ENCODE measurements around the gene UBE2G1. TPM values are rescaled to one million over a fixed set of nuclear protein-coding genes. Genes with fewer than 3 reads are reported as not detected.

Gene UBE2G1
- total RNA-seq, 1 experiment from 2014 or later = 49.7 TPM

DNA sequence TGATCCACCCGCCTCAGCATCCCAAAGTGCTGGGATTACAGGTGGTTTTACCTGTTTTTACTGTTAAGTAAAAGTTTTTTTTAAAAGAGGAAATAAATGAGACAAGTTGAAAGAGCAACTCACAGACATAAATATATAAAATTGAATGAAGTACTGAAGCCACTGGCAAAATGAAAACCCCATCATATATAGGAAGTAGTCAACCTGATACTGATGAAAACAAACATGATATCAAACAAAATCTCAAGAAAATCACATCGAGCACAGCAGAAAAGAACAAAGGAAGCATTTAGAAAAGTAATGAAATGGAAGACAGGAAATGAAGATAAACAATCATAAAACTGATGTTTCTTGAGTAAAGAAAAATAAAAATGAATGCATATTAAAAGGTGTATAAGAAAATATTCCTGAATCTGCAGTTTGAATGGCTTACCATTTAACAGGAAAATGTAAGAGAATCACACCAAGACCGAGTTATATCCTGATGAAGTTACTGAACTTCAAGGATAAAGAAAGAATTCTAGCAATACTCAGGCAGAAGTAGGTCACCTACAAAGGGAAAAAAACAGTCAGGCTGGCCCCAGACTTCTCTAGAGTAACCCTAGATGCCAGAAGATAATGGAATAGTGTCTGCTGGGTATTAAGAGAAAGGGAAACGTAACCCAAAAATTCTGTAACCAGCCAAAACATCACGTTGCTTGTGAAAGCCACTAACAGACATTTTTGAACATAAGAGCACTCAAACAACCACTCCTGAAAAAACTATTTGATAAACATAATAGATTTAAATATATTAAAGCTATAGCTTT lies 31.5 kb downstream of the UBE2G1 start:
- no peak for DNase-seq (ENCODE audit: low read depth)

DNA sequence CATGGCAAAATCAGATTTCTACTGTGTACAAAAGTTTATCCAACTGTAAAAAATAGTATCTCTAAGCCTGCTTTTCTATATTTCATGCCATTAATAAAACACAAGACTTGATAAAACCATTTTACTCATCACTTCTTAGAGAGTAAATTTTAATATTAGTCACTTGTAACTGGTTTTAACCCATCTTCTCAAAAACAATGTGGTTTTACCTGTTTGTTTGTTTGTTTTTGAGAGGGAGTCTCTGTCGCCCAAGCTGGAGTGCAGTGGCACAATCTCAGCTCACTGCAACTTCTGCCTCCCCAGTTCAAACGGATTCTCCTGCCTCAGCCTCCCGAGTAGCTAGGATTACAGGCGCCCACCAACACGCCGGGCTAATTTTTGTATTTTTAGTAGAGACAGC lies 32.1 kb downstream of the UBE2G1 start:
- no peak for DNase-seq (ENCODE audit: low read depth)

DNA sequence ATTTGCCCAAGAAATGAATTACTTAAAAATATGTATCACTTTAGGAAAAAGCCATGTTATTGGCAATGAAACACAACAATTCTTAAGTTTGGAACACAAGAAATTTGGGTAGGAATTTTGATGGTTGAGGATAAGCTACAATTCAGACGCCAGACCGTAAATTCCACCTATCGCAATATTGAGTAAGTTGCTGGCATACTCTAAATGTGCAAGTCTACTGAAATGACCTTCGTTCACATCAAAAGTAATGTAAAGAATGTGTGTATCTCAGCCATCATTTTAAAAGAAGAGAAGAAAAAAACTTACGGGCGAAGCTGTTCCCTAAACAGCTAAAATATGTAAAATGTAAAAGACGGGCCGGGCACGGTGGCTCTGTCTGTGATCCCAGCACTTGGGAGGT lies 33.4 kb downstream of the UBE2G1 start:
- no peak for DNase-seq (ENCODE audit: low read depth)

DNA sequence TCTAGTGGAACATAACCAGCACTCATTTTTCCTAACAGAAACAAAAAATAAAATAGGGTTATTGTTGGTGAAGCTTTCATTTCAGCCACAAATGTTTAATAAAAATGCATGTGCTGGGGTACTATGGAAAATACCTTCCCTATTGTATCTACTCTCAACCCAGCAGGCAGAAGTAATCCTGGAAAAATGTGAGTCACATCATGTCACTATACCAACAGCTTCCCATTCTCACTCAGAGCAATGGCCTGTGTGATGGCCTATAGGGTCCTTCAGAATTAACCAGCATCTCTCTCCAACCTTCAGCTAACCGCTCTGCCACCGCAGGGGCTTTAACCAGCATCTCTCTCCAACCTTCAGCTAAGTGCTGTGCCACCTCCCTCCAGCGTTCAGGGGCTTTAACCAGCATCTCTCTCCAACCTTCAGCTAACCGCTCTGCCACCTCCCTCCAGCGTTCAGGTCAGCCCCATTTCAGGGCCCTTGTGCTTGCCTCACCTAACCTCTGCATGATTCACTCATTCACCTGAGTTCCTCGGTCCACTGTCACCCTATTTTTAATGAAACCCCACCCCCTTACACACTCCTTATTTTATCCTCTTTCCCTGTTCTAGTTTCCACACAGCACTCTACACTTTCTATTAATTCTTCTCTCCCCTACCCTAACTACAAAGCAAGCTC lies 34.0 kb downstream of the UBE2G1 start:
- DNase-seq (ENCODE audit: low read depth) = no peak

DNA sequence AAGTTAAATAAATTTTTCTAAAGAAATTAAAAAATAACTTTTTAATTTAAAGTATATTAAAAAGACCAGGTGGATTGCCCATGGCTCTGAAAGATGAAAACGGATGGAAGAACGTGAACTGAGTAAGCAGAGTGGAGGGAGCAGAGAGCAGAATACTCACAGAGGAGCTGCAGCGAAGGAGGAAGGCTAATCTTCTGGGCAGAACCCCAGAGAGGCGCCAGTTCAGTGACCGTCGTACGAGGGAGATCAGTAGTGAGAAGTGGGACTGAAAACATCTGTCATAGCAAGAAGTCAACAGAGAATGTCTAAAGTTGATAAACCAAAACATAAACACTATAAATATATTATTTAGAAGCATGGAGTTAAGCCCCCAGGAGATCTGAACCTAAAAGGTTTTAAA lies 34.9 kb downstream of the UBE2G1 start:
- no peak for DNase-seq (ENCODE audit: low read depth)

DNA sequence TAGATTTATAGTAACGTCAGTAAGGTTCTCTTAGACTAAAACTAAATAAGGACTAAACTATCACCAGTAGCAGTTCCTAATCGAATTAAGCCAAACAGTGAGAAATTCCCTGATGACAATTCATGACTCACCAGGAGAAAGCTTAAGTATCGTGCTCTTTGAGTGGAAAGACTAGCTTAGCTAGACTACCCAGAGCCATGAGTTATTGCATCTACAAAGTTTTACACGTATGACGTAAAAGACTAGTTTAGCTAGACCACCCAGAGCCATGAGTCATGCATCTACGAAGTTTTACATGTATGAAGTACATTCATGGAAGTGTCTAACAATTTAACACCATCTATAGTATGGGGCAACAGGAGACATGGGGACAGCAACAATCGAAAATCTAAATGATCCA lies 36.6 kb downstream of the UBE2G1 start:
- DNase-seq (ENCODE audit: low read depth) = peak; percentile 91

DNA sequence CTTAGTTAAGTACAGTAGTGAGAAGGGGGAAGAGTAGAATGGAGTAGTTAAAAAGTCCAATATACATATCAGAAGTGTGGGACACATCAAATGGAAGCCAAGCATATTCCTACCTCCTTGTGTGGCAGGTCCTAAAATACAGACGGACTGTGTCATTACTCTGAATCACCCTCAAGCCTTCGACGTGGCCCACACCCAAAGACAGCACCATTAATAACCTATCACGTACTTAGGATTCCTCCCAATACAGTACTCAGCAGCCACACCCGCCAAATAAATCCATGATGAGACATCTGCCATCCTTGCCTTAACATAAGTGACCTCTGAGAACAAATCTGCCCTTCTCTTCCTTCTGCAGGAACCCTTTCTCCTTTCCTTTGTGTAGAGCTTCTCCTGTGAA lies 38.9 kb downstream of the UBE2G1 start:
- DNase-seq (ENCODE audit: low read depth) = peak; percentile 75

DNA sequence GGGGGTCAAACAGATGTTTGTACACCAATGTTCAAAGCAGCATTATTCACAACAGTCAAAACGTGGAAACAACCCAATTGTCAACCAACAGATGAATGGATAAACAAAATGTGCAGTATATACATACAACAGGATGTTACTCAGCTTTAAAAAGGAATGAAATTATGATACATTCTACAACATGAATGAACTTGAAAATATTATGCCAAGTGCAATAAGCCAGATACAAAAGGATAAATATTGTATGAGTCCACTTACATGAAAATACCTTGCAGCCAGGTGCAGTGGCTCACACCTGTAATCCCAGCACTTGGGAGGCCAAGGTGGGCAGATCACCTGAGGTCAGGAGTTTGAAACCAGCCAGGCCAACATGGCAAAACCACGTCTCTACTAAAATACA lies 39.9 kb downstream of the UBE2G1 start:
- no peak for DNase-seq (ENCODE audit: low read depth)

DNA sequence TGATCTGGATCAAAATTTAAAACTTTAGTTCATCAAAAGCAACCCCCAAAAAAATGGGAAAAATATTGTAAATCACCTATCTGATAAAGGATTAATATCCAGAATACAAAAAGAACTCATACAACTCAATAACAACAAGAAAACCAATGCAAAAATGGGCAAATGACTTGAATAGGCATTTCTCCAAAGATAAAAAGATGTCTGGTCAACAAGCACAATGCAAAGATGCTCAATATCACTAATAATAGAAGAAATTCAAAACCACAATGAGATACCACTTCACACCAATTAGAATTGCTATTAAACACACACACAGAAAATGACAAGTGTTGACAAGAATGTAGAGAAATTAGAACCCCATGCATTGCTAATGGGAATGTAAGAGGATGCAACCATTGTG lies 40.4 kb downstream of the UBE2G1 start:
- DNase-seq (ENCODE audit: low read depth) = no peak

DNA sequence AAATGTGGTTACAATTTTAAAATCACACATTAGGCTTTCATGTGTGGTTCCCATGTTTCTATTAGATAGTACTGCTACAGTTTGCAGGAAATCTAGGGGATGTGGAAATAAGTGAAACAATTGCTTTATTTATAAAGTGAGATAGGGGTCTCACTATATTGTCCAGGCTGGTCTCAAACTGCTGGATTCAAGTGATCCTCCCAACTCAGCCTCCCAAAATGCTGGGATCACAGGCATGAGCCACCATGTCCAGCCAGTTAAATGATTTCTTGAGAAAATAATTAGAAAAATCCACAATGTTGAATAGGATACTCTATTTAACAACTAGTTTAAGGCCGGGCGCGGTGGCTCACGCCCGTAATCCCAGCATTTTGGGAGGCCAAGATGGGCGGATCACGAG lies 42.0 kb downstream of the UBE2G1 start:
- no peak for DNase-seq (ENCODE audit: low read depth)

DNA sequence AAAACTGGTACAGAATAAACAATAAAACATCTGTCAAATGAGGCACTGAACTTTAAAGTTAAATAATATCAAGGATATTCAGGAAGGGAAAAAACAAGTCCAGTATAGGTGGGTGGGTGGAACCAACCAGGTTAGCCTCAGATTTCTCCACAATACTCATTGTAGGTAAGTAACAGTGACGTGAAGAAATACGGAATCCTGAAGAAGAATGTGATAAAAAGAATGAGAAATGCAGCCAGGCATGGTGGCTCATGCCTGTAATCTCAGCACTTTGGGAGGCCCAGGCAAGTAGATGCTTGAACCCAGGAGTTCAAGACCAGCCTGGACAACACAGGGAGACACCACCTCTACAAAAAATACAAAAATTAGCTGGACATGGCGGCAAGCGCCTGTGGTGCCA lies 47.3 kb downstream of the UBE2G1 start:
- DNase-seq (ENCODE audit: low read depth) = no peak

DNA sequence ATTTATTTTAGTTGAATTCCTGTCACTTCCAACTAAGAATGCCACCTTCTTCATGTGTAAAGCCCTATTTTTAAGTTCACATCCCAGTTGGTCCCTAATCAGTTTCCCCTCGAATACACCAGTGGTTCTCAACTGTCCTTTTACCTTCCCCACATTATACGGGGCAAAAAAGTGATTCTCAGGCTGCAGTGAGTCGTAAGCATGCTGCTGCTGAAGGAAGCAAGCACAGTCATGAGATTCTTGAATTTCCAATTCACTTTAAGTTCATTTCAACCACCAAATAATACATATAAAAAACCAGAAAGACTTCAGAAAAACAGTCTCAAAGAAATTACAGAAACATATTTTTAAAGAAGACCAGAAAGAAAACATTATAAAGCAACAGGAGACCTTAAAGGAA lies 47.9 kb downstream of the UBE2G1 start:
- DNase-seq (ENCODE audit: low read depth) = peak; percentile 7

DNA sequence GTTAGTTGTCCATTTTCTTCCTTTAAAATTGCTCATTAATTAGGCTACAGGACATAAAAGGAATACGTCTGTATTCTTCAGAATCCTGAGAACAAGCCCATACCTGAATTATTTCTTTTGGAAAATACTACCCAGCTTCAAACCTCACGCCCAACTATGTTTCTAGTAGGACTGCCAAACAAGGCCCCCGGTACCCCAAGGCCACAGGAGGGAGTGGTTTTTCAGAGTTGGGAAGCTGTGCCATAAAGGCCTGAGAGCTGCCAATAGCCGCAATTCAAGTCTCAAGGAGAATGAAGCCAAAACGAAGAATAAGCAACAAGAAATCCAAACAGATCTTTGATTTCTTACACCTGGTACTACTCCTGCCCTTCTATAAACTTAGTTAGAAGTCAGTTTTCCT lies 48.3 kb downstream of the UBE2G1 start:
- no peak for DNase-seq (ENCODE audit: low read depth)

DNA sequence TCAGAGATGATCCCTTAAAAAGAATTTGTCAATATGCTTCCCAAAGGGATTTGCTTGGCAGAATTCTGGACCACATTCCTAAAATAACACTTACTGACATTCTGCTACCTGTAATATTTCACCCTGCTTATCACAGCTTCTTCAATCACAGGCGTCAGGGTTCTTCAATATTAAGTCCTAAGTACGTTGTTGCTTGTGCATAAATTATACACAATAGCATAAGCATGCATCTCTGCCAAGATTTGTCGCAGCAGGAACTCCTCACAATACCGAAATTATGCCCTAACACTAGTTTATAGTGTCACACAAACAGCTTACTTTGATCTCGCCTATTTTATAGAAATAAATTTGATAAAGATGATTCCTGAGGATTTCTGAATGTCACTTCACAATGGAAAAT lies 48.9 kb downstream of the UBE2G1 start:
- no peak for DNase-seq (ENCODE audit: low read depth)

DNA sequence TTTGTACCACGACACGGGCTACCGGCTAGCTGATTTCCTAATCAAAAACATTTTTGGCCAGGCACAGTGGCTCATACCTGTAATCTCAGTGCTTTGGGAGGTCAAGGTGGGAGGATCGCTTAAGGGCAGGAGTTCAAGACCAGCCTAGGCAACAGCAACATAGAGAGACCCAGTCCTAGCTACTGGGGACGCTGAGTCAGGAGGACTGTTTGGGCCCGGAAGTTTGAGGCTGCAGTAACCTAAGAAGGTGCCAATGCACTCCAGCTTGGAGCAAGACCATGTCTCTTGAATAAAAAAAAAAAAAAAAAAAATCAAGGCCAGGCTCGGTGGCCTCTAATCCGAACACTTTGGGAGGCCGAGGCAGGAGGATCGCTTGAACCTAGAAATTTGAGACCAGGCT lies 49.8 kb downstream of the UBE2G1 start:
- no peak for DNase-seq (ENCODE audit: low read depth)

DNA sequence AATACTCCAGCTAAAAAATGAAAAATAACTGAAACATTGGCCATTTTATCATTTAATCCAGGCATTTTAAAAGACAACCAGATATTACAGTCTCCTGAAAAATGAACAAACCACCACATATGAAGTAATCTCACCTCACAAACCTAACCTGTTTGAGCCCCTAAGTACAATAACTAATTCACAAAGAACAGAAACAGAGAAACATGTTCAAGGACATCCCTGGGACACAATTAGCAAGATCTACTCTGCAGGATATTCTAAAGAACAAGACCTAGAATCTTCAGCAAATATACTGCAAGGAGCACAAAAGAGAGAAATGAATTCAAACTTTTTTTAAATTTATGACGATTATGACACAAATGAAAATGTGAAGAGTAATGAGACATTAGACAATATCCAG lies 51.9 kb downstream of the UBE2G1 start:
- DNase-seq (ENCODE audit: low read depth) = no peak

DNA sequence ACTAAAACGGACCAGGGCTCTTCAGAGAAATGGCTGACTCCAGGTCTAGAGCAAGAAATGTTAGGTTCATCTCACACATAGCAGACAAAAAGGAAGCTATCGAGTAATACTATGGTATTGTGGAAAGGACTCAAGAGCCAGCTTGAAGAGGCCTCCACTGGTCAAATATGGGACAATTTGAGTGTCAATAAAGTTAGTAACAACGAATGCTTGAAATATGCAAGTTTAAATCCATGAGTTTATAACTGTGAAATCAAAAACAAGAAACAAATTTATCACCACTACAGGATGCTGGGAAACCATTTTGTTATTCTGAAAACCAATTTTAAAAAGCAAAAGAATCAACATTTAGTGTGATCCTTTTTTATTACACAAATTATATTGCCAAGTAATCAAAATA lies 52.3 kb downstream of the UBE2G1 start:
- DNase-seq (ENCODE audit: low read depth) = no peak

DNA sequence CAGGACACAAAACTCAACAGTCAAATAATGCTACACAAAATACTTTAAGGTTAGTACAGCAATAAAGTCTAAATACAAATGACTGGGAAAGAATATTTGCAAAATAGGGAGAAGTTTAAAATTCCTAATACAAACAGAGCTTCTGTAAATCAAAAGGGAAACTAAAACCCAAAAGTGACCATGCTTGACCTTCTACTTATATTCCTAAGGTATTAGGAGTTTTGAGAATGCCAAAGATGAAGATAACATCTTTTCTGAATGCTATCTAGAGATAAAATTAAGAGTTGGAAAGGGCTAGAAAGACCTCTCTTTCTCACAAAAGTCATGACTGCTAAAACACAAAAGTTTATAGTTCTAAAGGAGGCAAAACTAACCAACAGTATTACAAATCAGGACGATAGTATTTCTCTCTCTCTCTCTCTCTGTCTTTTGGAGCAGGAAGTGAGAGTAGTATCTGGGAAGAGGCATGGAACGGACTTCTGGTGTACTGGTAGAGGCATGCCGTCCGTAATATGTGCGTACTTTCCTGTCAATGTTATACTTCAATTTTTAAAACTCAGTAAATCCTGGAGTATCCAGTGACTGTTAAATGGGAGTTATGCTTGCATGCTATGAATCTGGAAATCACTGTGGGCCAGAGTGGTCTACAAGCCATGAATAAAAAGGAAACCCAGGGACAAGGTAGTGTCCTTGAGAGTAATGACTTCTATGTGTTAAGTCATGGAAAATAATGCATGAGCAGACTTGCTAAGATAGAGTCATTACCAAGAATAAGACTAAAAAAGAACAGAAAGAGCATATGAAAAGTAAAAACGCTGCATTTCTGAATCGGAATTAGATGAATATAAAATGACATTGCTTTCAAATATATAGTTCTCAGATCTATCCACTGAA lies 53.0 kb downstream of the UBE2G1 start:
- DNase-seq (ENCODE audit: low read depth) = no peak

DNA sequence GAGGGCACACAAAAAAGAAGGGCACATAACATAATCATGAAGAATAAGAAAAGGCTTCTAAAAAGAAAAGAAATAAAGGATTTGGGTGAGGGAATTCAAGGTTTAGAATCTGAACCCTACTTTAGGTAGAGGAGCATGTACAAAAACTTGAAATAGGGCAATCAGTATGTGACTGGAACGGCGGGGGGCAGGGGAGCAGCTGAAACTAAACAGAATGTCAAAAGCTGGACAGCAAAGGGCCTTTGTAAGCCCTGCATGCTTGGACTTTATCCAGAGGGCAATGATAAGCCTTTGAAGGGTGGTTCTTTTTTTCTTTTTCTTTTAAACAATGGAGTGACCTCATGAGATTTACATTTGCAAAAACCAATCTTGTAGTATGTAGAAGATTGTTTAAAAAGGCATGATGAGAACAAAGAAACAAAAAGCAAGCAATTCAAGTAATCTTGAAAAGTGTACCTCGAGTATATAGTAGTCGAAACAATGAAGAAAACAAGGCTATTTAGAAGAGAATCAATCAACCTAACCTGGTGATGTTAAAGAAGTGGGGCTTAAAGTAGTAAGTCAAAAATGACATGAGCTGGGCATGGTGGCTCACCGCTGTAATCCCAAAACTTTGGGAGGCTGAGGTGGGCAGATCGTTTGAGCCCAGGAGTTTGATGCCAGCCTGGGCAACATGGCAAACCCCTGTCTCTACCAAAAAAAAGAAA lies 56.0 kb downstream of the UBE2G1 start:
- DNase-seq (ENCODE audit: low read depth) = no peak

DNA sequence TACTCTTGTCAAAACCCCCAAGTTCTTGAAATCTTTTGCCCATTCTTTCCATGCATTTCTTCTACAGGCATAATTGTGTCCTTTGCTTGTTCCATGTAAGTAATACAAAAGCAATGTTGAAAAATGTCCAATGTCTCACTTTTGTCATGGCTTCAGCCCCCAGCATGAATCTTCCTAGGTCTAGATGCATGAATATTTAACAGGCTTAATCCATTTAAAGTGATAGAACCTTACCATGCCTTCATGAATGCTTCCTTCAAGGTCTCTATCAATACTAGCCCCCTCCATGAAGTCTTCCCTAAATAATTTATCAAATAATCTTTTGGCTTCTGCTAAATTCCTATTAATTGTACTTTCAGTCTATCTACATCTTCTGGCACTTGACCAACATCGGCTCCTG lies 56.6 kb downstream of the UBE2G1 start:
- no peak for DNase-seq (ENCODE audit: low read depth)

DNA sequence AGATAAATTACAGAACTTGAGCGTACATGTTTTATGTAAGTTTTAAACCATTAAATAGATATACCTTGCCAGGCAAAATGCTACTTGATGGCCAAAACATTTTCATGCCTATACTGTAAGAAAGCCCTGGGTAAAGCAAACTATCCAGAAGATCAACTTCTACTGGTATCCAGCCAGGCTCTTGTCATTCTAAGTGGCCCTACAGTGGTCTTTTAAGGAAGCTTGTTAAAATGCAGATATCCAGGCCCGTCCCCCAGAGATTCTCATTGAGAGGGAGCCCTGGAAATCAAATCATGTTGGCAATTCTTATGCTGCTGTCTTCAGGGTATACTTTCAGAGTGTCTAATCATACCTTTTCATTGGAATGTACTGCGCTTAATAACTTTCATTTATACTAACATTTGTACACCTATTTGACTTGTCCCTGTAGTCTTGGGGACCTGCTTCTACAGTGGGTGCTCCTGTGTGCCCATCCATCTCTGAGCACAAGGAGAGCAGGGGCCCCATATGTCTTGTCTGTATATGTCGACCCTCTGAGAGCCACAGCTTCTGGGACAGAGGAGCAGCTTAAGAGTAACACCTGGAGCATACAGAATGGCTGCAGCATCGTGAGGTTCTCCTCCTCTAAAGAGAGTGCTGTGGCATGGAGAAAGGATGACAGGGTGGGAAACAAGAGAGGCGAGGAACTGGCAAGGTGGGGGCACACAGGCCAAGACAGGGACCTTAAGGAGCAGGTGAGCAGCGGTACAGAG lies 59.1 kb downstream of the UBE2G1 start:
- no peak for DNase-seq (ENCODE audit: low read depth)
